ENCODE results near the gene TMEM47.
A peak's percentile ranks its signal among the peaks of the same experiment; 100 is the strongest.

TMEM47 gene

GRCh38 chrX:34632384-34632783 is 24.7 kb downstream of the TMEM47 start:
- H3K4me3 ChIP-seq (ENCODE audit: low read length) = no peak overlapping the region
- no peak for TF ChIP-seq CTCF (conservative IDR thresholded peaks at IDR 0.05; ENCODE audit: low read depth, low read length)
- DNase-seq (ENCODE audit: low read depth) = no peak

- TF ChIP-seq CTCF (conservative IDR thresholded peaks at IDR 0.05; ENCODE audit: low read depth, low read length) = no peak
- no peak overlapping the region for H3K4me3 ChIP-seq (ENCODE audit: low read length)
- no peak for DNase-seq (ENCODE audit: low read depth)
Measured at GRCh38 chrX:34631479-34632220, 25.4 kb downstream of the TMEM47 start.

- no peak for DNase-seq (ENCODE audit: low read depth)
- no peak overlapping the region for H3K4me3 ChIP-seq (ENCODE audit: low read length)
- TF ChIP-seq CTCF (conservative IDR thresholded peaks at IDR 0.05; ENCODE audit: low read depth, low read length) = no peak
Measured at GRCh38 chrX:34629572-34629971, 27.5 kb downstream of the TMEM47 start.

- DNase-seq (ENCODE audit: low read depth) = no peak
- no peak for TF ChIP-seq CTCF (conservative IDR thresholded peaks at IDR 0.05; ENCODE audit: low read depth, low read length)
- H3K4me3 ChIP-seq (ENCODE audit: low read length) = no peak overlapping the region
Measured at GRCh38 chrX:34624416-34624815, 32.7 kb downstream of the TMEM47 start.

GRCh38 chrX:34619920-34620319 is 37.2 kb downstream of the TMEM47 start:
- DNase-seq (ENCODE audit: low read depth) = no peak
- H3K4me3 ChIP-seq (ENCODE audit: low read length) = no peak overlapping the region
- TF ChIP-seq CTCF (conservative IDR thresholded peaks at IDR 0.05; ENCODE audit: low read depth, low read length) = no peak

- no peak for TF ChIP-seq CTCF (conservative IDR thresholded peaks at IDR 0.05; ENCODE audit: low read depth, low read length)
- DNase-seq (ENCODE audit: low read depth) = peak; percentile 30
- no peak overlapping the region for H3K4me3 ChIP-seq (ENCODE audit: low read length)
Measured at GRCh38 chrX:34612036-34612435, 45.0 kb downstream of the TMEM47 start.

- H3K4me3 ChIP-seq (ENCODE audit: low read length) = no peak overlapping the region
- no peak for DNase-seq (ENCODE audit: low read depth)
- TF ChIP-seq CTCF (conservative IDR thresholded peaks at IDR 0.05; ENCODE audit: low read depth, low read length) = no peak
Measured at GRCh38 chrX:34598362-34598761, 58.7 kb downstream of the TMEM47 start.
